B cell (primary cell): Measurements from ENCODE around the gene AFF3.

Experiments used
- CTCF ChIP-seq: fragments of 200-600 bp; IDR thresholded peaks from one replicate; pipeline ENCODE4 v1.8.0; 2022; ENCODE audit warnings: antibody characterized with exemption, mild to moderate bottlenecking
- EZH2 ChIP-seq: IDR thresholded peaks from 2 replicates; pipeline ENCODE4 v1.6.1; 2012; ENCODE audit warnings: borderline replicate concordance, low read depth, mild to moderate bottlenecking, moderate library complexity, low read length; ENCODE audit not compliant: insufficient read depth, poor library complexity, severe bottlenecking

- TF ChIP-seq CTCF = no peak
- no peak for TF ChIP-seq EZH2
Measured at GRCh38 chr2:100041385-100041784, 101.0 kb downstream of the AFF3 start.
